MM.1S (cell line): ENCODE results near the gene KIF16B.

Source experiments
- DNase-seq: peaks from one replicate; pipeline ENCODE4 v3.0.0-alpha.2; 2015
- H2AFZ ChIP-seq: fragments of 300-600 bp; sonication (generic); 2 replicates; pipeline ENCODE4 v1.6.0; 2016; ENCODE audit warnings: antibody characterized with exemption, low read length
- H3F3A ChIP-seq: fragments of 300-600 bp; sonication (generic); 2 replicates; pipeline ENCODE4 v1.6.1; 2016; ENCODE audit warnings: mild to moderate bottlenecking, antibody characterized with exemption, low read length, moderate library complexity, mixed read lengths; ENCODE audit not compliant: insufficient read depth
- H3K27ac ChIP-seq: fragments of 300-600 bp; sonication (generic); 2 replicates; pipeline ENCODE4 v1.5.1; 2016; ENCODE audit warnings: mild to moderate bottlenecking, low read length
- H3K27me3 ChIP-seq: fragments of 300-600 bp; sonication (generic); replicated peaks from 2 replicates; pipeline ENCODE4 v1.6.0; 2016; ENCODE audit warnings: low read length; ENCODE audit not compliant: insufficient read depth
- H3K36me3 ChIP-seq: fragments of 300-600 bp; sonication (generic); replicated peaks from 2 replicates; pipeline ENCODE4 v1.6.1; 2016; ENCODE audit warnings: mild to moderate bottlenecking, low read length, mixed read lengths; ENCODE audit not compliant: insufficient read depth
- H3K4me1 ChIP-seq: fragments of 300-600 bp; sonication (generic); 2 replicates; pipeline ENCODE4 v1.6.1; 2016; ENCODE audit warnings: low read length, mixed read lengths
- H3K4me2 ChIP-seq: fragments of 300-600 bp; sonication (generic); 2 replicates; pipeline ENCODE4 v1.6.0; 2016; ENCODE audit warnings: low read depth, low read length
- H3K4me3 ChIP-seq: fragments of 300-600 bp; sonication (generic); 2 replicates; pipeline ENCODE4 v1.5.1; 2016; ENCODE audit warnings: low read length, mixed read lengths
- H3K79me2 ChIP-seq: fragments of 300-600 bp; sonication (generic); 2 replicates; pipeline ENCODE4 v1.6.1; 2016; ENCODE audit warnings: mixed run types, low read length, mixed read lengths
- H3K9ac ChIP-seq: fragments of 300-600 bp; sonication (generic); 2 replicates; pipeline ENCODE4 v1.6.1; 2016; ENCODE audit warnings: low read length, mixed read lengths
- H3K9me2 ChIP-seq: fragments of 300-600 bp; sonication (generic); replicated peaks from 2 replicates; pipeline ENCODE4 v1.6.1; 2016; ENCODE audit warnings: mild to moderate bottlenecking, low read length, mixed read lengths; ENCODE audit not compliant: insufficient read depth
- H3K9me3 ChIP-seq: fragments of 300-600 bp; sonication (generic); replicated peaks from 2 replicates; pipeline ENCODE4 v1.6.1; 2016; ENCODE audit warnings: mild to moderate bottlenecking, low read length, mixed read lengths; ENCODE audit not compliant: insufficient read depth
- H4K20me1 ChIP-seq: fragments of 300-600 bp; sonication (generic); 2 replicates; pipeline ENCODE4 v1.6.1; 2016; ENCODE audit warnings: mild to moderate bottlenecking, low read length, moderate library complexity, mixed read lengths; ENCODE audit not compliant: insufficient read depth
- CTCF ChIP-seq: fragments of 300-600 bp; sonication (generic); IDR thresholded peaks from 2 replicates; pipeline ENCODE4 v1.5.1; 2016; ENCODE audit warnings: antibody characterized with exemption, low read length, mixed read lengths
- EZH2 ChIP-seq: fragments of 300-600 bp; sonication (generic); optimal IDR thresholded peaks from 2 replicates; pipeline ENCODE3; 2017; ENCODE audit warnings: low read depth, mild to moderate bottlenecking, antibody characterized with exemption, low read length, mixed read lengths
- EZH2phosphoT487 ChIP-seq: fragments of 300-600 bp; sonication (generic); IDR thresholded peaks from 2 replicates; pipeline ENCODE4 v1.6.1; 2018; ENCODE audit warnings: antibody characterized with exemption, low read length

The KIF16B gene

GRCh38 chr20:16595376-16595775, 22.1 kb upstream of the KIF16B start:
- Histone ChIP-seq H3K4me1 (no peaks in the 10 kb centered on the region), H3K4me2 (no peak overlapping the region), H3K9me2 (no peaks in the 10 kb centered on the region), H3K27ac (no peak overlapping the region), H3K27me3 (no peaks in the 10 kb centered on the region), H3K9me3 (no peaks in the 10 kb centered on the region), H2AFZ (no peak overlapping the region), H3K36me3 (no peaks in the 10 kb centered on the region), H4K20me1 (no peaks in the 10 kb centered on the region), H3F3A (no peaks in the 10 kb centered on the region), H3K9ac (no peak overlapping the region), H3K79me2 (no peaks in the 10 kb centered on the region), H3K4me3 (no peak overlapping the region)
- no peak for TF ChIP-seq EZH2
- TF ChIP-seq EZH2phosphoT487 = no peak
- TF ChIP-seq CTCF = no peak
- no peak for DNase-seq

- no peaks in the 10 kb centered on the region for H4K20me1 ChIP-seq
- no peak overlapping the region for H3K27ac ChIP-seq
- H3K79me2 ChIP-seq = no peaks in the 10 kb centered on the region
- TF ChIP-seq EZH2phosphoT487 (no peak), EZH2 (no peak), CTCF (no peak)
- no peaks in the 10 kb centered on the region for H3K36me3 ChIP-seq
- H3K4me2 ChIP-seq = no peak overlapping the region
- no peak overlapping the region for H3K4me3 ChIP-seq
- H2AFZ ChIP-seq = no peak overlapping the region
- DNase-seq = no peak
- H3K4me1 ChIP-seq = no peaks in the 10 kb centered on the region
- no peaks in the 10 kb centered on the region for H3K27me3 ChIP-seq
- H3K9me2 ChIP-seq = no peaks in the 10 kb centered on the region
- H3K9ac ChIP-seq = no peak overlapping the region
- no peaks in the 10 kb centered on the region for H3F3A ChIP-seq
- no peaks in the 10 kb centered on the region for H3K9me3 ChIP-seq
Observed at GRCh38 chr20:16590041-16590633, 16.9 kb upstream of the KIF16B start.

GRCh38 chr20:16589623-16590022, 16.4 kb upstream of the KIF16B start:
- no peak for TF ChIP-seq CTCF
- no peak for TF ChIP-seq EZH2phosphoT487
- no peak for TF ChIP-seq EZH2

More at GRCh38 chr20:16589623-16590022, 16.4 kb upstream of the KIF16B start:
- DNase-seq = no peak
- H3K4me2 ChIP-seq = no peak overlapping the region
- no peak overlapping the region for H3K9ac ChIP-seq
- no peak overlapping the region for H2AFZ ChIP-seq
- no peak overlapping the region for H3K27ac ChIP-seq
- H3K36me3 ChIP-seq = no peaks in the 10 kb centered on the region
- H3K27me3 ChIP-seq = no peaks in the 10 kb centered on the region
- no peaks in the 10 kb centered on the region for H3K79me2 ChIP-seq
- H3K9me2 ChIP-seq = no peaks in the 10 kb centered on the region
- H3F3A ChIP-seq = no peaks in the 10 kb centered on the region
- H4K20me1 ChIP-seq = no peaks in the 10 kb centered on the region
- no peaks in the 10 kb centered on the region for H3K4me1 ChIP-seq
- no peak overlapping the region for H3K4me3 ChIP-seq
- H3K9me3 ChIP-seq = no peaks in the 10 kb centered on the region
